Stimulated activated CD4-positive, alpha-beta T cell treated with anti-CD3 and anti-CD28 coated beads, Interleukin-12 subunit alpha, Interleukin-12 subunit beta, amount 100 ng/mL, for 24 hours (primary cell): ENCODE measurements around the gene MET.
"Not testable (repeated sequence)": the region's sequence is repeated elsewhere in the genome, so short reads cannot be mapped to it uniquely, and the experiment has no call there.

Source experiments
- DNase-seq, 2 experiments: peaks; one replicate each; pipeline ENCODE4 v3.0.0-alpha.2; 2020; ENCODE audit warnings: low read depth in 2 of 2

The MET gene

DNA sequence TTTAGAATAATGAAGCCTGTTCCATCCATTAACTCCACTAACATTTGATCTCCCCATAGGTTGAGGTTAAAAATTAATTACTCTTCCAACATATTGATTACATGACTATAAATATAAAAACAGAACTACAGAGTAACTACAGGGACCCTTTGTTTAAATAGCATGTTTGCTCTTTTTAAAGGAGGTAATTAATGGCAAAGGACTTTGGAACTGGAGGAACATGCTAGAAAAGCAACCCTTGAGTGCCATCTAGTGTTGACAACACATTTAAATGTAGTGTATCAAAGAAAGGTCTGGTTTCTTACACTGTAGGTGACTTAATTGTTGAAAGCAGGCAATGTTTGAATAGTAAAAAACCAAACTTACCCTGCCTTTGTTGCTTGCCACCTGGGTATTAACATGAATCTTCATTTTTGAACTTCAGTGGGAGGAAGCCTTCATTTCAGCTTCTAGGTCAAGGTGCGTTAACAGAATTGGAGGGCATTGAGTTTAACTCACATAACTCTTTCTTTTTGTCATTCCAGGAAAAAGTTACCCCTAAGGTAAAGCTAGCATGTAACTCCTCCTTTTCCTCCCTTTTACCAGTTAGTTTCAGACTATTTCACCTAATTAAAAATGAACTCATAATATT, 137.8 kb downstream of the MET start:
- no peak for DNase-seq

DNA sequence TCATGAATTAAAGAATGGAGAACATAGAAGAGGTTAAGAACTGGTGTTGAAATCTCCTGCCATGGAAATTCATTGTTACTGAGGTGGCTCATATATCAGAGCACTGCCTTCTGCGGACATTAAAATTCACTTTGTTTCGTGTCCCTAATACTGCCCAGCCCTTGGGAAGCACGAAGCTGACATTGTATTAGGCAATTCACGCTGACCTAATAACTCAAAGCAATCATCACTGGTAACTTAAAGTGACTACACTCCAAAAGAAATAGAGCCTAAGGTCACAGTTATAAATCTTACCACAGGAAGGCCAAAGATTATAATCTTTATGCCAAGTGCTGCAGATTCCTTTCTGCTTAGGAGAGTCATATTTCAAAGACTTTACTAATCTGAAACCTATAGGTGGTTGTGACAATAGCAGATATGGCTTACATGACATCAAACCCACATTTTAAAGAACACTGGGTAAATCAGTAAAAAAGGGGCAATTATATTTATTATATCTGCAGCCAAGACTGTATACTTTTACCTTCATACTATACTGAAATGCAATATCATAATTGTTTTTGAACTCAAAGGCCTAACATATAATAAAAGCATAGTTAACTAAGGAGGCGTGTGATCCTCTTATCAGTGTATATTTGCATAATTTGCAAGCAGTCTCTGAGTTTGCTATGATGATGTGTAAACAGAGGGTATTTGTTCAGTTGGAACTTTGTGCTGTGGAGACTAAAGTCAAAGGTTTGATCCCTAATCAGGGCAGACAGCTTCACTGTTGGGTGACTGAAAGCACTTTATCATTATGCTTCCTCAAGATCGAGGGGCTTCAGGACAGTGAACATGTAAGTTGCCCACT, 138.5 kb downstream of the MET start:
- DNase-seq, result no peak

GRCh38 chr7:116811768-116812167, 139.8 kb downstream of the MET start:
- no peak for DNase-seq

DNA sequence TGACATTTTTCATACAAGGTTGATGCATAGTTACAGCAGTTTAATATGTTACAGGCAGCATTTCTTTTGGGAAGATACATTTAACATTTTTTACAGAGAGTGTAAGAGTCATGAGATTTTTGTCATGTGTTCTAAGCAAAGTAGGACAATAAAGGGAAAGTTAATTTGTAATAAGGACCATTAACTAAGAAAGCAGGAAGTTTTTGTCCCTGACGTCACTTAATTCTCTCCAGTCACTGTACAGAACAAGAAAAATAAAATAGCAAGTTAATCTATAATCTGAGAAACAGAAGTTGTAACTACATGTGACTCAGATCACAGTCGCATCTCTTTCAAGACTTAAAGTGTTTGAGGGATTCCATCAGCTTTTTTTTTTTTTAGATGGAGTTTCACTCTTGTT, 140.9 kb downstream of the MET start:
- DNase-seq, result no peak

GRCh38 chr7:116813371-116813770, 141.4 kb downstream of the MET start:
- not testable (repeated sequence) for DNase-seq

DNA sequence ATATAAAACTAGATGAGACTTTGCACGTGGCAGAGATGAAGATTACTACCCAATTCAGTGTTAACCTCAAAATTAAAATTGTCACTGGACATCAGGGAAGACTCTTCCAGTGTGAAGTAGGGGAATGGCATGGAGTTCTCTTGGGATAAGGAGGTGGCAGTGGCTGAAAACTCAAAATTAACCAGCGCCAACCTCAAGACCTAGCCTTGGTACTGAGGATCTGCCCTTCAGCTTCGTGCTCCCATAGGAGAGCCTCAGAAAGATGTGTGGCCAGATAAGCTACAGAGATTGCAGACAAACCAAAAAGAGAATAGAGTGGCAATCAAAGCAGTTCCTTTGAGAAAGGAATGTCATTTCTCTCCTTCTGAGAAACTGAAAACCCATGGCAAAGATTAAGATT, 143.0 kb downstream of the MET start:
- DNase-seq, result no peak

DNA sequence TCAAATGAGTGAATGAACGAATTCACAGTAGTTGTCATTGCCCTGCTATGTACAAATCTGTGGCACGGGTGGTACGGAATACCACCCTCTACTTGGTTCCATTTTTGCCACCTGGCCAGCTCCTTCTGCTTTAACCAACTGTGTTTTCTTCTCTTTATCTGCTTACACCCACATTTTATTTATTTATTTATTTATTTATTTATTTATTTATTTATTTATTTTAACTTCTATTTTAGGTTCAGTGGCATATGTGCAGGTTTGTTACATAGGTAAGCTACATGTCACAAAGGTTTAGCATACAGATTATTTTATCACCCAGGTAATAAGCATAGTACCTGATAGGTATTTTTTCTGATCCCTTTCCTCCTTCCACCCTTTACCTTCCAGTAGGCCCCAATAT, 148.2 kb downstream of the MET start:
- no peak for DNase-seq

- DNase-seq, result not testable (repeated sequence)
These were observed 149.7 kb downstream of the MET start for GRCh38 chr7:116821647-116822046.

DNA sequence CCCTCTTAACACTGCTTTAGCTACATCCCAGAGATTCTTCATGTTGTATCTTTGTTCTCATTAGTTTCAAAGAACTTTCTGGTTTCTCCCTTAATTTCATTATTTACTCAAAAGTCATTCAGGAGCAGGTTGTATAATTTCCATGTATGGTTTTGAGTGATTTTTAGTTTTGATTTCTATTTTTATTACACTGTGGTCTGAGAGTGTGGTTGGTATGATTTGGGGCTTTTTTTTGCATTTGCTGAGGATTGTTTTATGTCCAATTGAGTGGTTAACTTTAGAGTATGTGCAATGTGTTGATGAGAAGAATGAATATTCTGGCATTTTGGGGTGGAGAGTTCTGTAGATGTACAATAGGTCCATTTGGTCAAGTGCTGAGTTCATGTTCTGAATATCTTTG, 152.5 kb downstream of the MET start:
- DNase-seq, result no peak

- DNase-seq, result no peak
These were observed 156.3 kb downstream of the MET start for GRCh38 chr7:116828281-116828680.

- no peak for DNase-seq
These were observed 157.0 kb downstream of the MET start for GRCh38 chr7:116829041-116829440.

- no peak for DNase-seq
These were observed 157.5 kb downstream of the MET start for GRCh38 chr7:116829493-116829892.

DNA sequence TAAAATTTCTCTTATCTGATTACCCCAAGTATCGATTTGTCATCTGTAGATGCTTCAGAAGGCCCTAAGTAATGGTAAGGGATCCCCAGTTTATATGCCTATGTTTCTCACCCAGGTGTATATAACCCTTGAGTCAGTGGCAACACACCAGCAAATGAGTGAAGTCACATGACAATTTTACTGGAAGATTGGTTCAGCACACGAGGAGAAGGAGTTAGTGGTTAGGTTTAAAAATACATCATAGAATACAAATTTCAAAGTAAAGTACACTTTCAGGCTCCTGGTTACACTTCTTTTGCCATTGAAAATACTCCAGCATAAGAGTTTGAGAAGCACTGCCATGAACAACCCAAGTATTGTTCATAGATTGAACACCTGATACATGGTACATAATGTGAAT, 160.7 kb downstream of the MET start:
- no peak for DNase-seq

DNA sequence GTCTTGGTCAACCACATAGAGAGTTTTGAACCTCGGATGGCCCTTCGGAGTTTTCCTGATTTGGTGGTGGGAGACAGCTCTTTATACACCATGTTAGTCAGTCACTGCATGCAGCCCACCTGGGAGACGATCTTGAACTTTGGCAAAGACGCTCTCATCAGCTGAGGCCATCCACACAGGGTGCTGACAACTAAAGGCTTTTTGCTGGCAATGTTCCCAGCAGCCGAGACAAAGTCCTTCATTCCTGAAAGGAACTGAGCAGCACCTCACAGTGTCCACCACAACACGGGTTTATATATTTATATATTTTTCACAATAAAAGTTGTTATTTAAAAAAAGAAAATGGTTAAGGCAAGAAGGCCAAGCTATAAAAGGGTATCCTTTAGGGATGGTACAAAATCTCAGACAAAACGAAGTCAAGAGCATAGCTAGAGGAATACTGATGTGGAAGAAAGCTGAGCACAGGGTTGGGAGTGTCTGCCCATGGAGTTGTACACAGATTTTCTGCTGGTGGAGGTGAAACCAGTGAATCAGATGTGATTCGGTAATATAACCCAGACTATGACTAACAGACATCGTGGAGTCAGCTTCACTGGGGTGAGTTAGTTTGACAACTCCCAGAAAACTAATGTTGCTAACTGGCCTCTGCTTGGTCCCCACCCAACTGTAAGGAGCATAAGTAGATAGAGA, 163.0 kb downstream of the MET start:
- no peak for DNase-seq

DNA sequence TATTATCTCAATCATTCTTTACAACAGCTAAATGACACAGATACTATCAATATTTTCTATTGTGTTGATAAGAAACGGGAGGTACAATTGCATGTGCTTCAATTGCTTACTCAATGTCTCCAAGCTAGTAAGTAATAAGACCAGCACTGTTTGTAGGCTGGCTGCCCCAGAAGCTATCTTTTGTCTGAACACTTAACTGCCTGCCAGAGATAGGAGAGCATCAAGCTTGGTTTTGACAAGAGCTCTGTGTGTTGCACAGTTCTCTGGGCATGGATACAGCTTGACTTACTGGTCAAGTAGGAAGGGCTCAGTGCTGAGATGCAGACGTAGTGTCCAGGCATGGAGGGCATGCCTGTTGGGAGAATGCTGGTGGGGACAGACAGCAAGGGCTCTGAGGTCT, 164.1 kb downstream of the MET start:
- no peak for DNase-seq

GRCh38 chr7:116836911-116837310, 164.9 kb downstream of the MET start:
- DNase-seq, result no peak

GRCh38 chr7:116837586-116837985, 165.6 kb downstream of the MET start:
- DNase-seq, result no peak

- no peak for DNase-seq
These were observed 168.3 kb downstream of the MET start for GRCh38 chr7:116840256-116840655.

- no peak for DNase-seq
These were observed 170.4 kb downstream of the MET start for GRCh38 chr7:116842371-116842770.

GRCh38 chr7:116843378-116843777, 171.4 kb downstream of the MET start:
- no peak for DNase-seq
